HG02852 (cell line): Measurements from ENCODE around the gene PTTG1.
"Not testable (repeated sequence)": the region's sequence is repeated elsewhere in the genome, so short reads cannot be mapped to it uniquely, and the experiment has no call there.

ENCODE experiments used
- ATAC-seq: cut with Tn5 transposase; IDR thresholded peaks from one replicate; pipeline ENCODE4 v1.9.1; 2021; ENCODE audit warnings: mild to moderate bottlenecking, moderate library complexity; ENCODE audit not compliant: unreplicated experiment

The PTTG1 gene

GRCh38 chr5:160420331-160420610 is 1.4 kb upstream of the PTTG1 start:
- no peak for ATAC-seq

DNA sequence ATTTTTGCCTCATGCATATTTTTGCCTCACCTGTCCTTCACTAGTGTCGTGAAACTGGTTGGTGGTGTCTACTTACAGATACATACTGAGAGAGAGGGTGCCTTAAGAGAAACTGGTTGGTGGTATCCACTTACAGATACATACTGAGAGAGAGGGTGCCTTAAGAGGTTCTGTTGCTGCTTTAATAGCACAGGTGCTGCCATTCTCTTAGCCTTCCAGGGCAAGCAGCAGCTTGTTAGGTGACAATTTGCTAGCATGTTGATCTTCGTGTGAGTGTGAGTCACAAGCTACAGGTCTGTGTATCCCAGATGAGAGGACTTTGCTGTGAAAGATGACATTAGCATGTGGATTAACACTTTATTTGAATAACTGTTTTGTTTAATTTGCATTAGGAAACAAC is 1.4 kb downstream of the PTTG1 start:
- no peak for ATAC-seq

- ATAC-seq, result no peak
Measured at GRCh38 chr5:160427607-160428006, 6.0 kb downstream of the PTTG1 start.

- no peak for ATAC-seq
Measured at GRCh38 chr5:160432196-160432595, 10.5 kb downstream of the PTTG1 start.

GRCh38 chr5:160432787-160433186 is 11.1 kb downstream of the PTTG1 start:
- ATAC-seq, result no peak

- ATAC-seq, result peak; percentile 84
Measured at GRCh38 chr5:160434022-160434531, 12.4 kb downstream of the PTTG1 start.

DNA sequence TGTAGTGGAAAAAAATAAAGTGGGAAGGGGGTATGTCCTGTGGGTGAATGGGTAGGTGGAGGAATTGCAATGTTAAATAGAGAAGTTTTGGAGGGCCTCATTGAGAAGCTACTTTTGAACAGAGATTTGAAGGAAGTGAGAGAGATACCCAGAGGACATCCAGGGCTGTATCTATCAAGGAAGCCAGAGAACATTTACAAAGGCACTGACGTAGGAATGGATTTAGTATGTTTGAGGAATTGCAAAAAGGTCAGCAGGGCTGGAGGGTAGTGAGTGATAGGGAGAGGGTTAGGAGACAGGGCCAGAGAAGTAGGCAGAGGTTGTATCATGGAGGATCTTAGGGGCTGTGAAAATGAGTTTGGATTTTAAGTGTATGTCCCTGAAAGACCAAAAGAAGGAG is 13.9 kb downstream of the PTTG1 start:
- no peak for ATAC-seq

GRCh38 chr5:160436017-160436416 is 14.4 kb downstream of the PTTG1 start:
- ATAC-seq, result no peak

GRCh38 chr5:160436661-160437060 is 15.0 kb downstream of the PTTG1 start:
- ATAC-seq, result not testable (repeated sequence)

GRCh38 chr5:160437271-160437670 is 15.6 kb downstream of the PTTG1 start:
- no peak for ATAC-seq

- peak; percentile 28 for ATAC-seq
Measured at GRCh38 chr5:160438316-160439204, 16.9 kb downstream of the PTTG1 start.

DNA sequence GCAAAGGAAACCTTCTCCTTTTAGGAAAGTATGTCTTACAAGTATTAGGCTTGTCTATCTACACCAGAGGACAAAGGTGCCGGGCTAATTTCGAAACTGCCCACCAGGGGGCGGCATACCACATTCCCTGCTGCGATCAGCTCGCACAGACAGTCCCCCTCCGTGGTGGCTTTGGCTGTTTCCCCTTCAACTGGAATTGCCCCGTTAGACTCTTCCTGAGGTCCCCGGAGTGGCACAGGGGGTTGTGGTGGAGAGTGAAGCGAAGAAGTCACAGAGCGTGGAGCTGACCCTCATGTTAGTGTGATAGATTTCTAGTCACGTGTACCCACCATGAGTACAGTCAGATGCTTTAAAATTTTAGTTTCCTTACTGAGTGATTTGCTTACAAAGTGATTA is 17.5 kb downstream of the PTTG1 start:
- ATAC-seq, result peak; percentile 63

GRCh38 chr5:160441311-160441781 is 19.7 kb downstream of the PTTG1 start:
- ATAC-seq, result no peak

DNA sequence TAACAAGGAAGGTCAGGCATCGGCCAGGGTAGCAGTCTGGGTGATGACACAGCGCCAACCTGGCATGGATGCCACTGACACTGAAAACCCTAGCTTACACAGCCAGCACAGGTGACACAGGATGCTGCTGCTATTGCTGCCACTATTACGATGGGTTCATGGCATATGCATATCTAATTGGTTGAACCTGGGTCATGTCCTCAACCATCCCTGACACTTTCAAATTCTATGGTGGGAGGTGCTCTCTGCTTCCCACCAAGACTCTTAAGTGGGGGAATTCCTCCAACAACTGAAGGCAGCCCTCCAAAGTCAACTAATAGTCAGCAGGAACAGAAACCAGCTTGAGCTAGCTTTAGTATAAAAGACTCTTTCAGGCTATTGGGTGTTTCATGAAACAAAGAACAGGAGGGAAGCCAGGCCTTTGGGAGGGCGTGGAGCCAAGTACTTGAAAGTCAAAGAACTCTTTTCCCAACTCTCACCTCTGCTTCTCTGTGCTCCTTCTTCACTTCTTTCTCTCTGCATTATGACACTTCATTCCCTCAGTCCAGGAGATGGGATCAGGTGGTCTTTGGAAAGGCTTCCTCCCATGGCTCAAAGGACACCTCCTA is 21.3 kb downstream of the PTTG1 start:
- peak; percentile 24 for ATAC-seq

DNA sequence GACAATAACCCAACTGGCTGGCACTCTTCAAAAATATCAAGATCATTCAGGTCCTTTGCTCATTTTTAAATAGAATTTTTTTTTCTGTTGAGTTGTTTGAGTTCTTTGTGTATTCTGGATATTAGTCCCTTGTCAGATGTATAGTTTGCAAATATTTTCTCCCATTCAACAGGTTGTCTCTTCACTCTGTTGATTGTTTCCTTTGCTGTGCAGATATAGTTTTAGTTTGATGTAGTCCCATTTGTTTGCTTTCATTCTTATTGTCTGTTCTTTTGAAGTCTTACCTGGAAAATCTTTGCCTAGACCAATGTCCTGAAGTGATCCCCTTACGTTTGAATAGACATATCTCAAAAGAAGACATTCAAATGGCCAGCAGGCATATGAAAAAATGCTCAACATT is 22.8 kb downstream of the PTTG1 start:
- ATAC-seq, result no peak

GRCh38 chr5:160445132-160445531 is 23.5 kb downstream of the PTTG1 start:
- no peak for ATAC-seq

DNA sequence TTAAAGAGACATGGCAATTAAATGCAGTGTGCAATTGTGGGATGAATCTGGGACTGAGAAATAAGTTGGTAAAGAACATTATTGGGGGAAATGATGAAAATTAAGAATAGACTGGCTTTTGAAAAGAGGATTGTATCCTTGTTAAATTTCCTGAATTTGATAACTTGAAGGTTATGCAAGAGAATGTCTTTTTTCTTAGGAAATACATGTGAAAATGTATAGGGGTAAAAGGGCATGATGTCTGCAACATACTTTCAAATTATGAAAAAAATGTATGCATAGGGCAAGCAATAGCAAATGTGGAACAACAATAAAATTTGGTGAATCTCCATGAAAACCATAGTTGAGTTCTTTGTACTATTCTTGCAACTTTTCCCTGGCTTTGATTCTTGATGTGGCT is 24.1 kb downstream of the PTTG1 start:
- no peak for ATAC-seq

DNA sequence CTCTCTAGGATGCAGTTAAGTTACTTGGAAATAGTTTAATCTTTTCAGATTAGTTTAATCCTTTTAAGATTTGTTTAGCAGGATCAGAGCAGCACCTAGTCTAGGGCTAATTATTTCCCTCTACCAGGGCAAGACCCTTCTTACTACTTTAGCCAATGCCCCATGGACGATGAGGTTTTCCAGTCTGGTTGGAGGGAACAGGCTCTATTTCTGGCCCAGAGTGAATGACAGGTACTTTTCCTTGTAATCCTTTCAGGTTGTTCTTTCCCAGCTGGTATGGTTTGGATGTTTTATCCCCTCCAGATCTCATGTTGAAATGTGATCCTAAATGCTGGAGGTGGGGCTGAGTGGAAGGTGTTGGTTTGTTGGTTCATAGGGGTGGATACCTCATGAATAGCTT is 27.2 kb downstream of the PTTG1 start:
- no peak for ATAC-seq

DNA sequence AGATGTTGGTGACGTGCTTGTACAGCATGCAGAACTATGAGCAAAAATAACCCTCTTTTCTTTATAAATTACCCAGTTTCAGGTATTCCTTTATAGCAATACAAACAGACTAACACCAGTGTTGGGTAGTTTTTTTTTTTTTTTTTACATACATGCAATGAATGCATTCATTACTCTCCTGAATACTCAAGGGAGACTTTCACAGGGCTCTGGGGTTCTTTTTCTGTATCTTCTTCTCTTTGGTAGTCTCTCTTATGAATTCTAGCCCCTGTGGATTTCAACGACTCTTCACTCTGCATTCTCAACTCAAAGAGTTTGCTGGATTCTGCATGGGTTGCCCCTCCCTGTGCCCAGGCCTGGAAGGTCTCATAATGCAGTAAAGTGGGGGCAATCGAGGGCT is 27.8 kb downstream of the PTTG1 start:
- no peak for ATAC-seq

DNA sequence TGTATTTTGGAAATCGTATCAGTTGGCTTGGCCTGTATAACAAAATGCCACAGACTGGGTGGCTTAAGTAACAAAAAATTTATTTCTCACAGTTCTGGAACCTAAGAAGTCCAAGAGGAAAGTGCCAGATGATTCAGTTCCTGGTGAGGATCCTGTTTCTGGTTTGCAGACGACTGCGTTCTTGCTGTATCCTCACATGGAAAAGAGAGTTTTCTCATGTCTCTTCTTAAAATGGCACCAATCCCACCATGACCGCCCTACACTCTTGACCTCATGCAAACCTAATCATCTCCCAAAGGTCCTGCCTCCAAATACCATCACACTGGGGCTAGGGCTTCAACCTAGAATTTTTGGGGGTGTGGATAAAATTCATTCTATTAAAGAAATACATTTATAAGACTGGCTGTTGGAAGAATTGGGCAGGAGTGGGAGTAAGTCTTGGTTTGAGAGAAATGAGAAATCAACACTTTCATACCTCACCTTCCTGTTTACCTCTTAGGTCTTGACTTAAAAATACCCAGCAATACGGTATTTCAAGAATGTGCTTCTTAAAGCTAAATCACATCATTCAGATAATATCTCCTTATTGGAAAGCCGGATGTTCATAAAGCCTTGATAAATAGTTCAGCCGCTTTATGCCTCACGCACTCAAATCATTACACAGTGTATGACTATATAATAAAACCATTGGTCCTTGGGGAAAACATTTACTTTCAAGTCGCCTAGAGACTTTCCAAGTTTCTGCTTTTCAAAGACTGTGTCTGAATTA is 28.7 kb downstream of the PTTG1 start:
- ATAC-seq, result peak; percentile 66

- ATAC-seq, result no peak
Measured at GRCh38 chr5:160451281-160451680, 29.6 kb downstream of the PTTG1 start.

DNA sequence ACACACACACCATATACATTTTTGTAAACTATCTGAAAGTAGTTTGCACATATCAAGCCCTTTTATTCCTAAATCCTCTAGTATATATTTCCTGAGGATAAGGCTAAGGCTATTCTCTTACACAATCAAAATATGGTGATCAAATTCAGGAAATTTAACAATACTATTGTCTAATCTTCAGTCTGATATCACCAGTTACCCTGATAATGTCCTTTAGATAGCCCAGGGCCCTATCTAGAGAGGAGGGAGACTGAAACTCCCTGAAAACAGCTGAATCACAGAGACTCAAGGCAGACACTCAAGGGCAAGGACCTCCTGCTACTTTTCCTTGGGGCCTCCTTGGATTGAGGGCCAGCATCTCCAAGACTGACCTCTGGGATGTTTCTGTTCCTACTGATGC is 30.4 kb downstream of the PTTG1 start:
- no peak for ATAC-seq
